Fibroblast of lung (primary cell): Measurements from ENCODE around the gene C3orf33. TPM values are rescaled to one million over a fixed set of nuclear protein-coding genes. Genes with fewer than 3 reads are reported as not detected.

ENCODE experiments used
- DNase-seq, 2 donors: peaks; one replicate each; pipeline versions ENCODE4 v3.0.0 to v3.0.0-alpha.2; 2010; ENCODE audit warnings: low read depth in 2 of 2
- H2AFZ ChIP-seq: 2 replicates; pipeline ENCODE4 v1.5.1; 2012; ENCODE audit warnings: low read length, control low read depth, inconsistent platforms
- H3K27ac ChIP-seq: 2 replicates; pipeline ENCODE4 v1.5.1; 2011; ENCODE audit warnings: low read length, control low read depth; ENCODE audit not compliant: insufficient read depth
- H3K27me3 ChIP-seq: 2 replicates; pipeline ENCODE4 v1.5.1; 2011; ENCODE audit warnings: mild to moderate bottlenecking, low read length; ENCODE audit not compliant: control insufficient read depth, insufficient read depth
- H3K36me3 ChIP-seq: 2 replicates; pipeline ENCODE4 v1.5.1; 2011; ENCODE audit warnings: low read length; ENCODE audit not compliant: control insufficient read depth, insufficient read depth
- H3K4me1 ChIP-seq: 2 replicates; pipeline ENCODE4 v1.5.1; 2011; ENCODE audit warnings: low read length; ENCODE audit not compliant: control insufficient read depth, insufficient read depth; ENCODE audit errors: extremely low read depth
- H3K4me2 ChIP-seq: 2 replicates; pipeline ENCODE4 v1.5.1; 2011; ENCODE audit warnings: low read length, control low read depth; ENCODE audit not compliant: insufficient read depth; ENCODE audit errors: extremely low read depth
- H3K4me3 ChIP-seq, 4 experiments: fragments of 200-600 bp in 1 of 4; sonication (generic) in 1 of 4; replicated peaks in 1 of 4; 2 replicates each; pipeline ENCODE4 v1.5.1; 2011 to 2016; ENCODE audit warnings: low read length in 4 of 4, low read depth in 3 of 4, mild to moderate bottlenecking in 3 of 4, control low read depth in 2 of 4, inconsistent platforms in 1 of 4, mixed read lengths in 1 of 4; ENCODE audit not compliant: insufficient read depth in 1 of 4; ENCODE audit errors: control extremely low read depth in 1 of 4
- H3K79me2 ChIP-seq: 2 replicates; pipeline ENCODE4 v1.5.1; 2012; ENCODE audit warnings: mild to moderate bottlenecking, low read length, inconsistent platforms; ENCODE audit not compliant: control insufficient read depth, insufficient read depth
- H3K9ac ChIP-seq: 2 replicates; pipeline ENCODE4 v1.5.1; 2011; ENCODE audit warnings: mild to moderate bottlenecking, low read length, control low read depth; ENCODE audit not compliant: insufficient read depth
- H3K9me3 ChIP-seq: 2 replicates; pipeline ENCODE4 v1.5.1; 2012; ENCODE audit warnings: low read depth, low read length; ENCODE audit not compliant: control insufficient read depth, insufficient read depth
- H4K20me1 ChIP-seq: 2 replicates; pipeline ENCODE4 v1.5.1; 2011; ENCODE audit warnings: low read length; ENCODE audit not compliant: control insufficient read depth, insufficient read depth; ENCODE audit errors: extremely low read depth
- EZH2 ChIP-seq: IDR thresholded peaks from 2 replicates; pipeline ENCODE4 v1.5.1; 2012; ENCODE audit warnings: low read length, control low read depth, mild to moderate bottlenecking; ENCODE audit errors: missing control alignments
- polyA plus RNA-seq, 2 donors: library from polyadenylated mRNA; depleted of rRNA in 1 of 2; stranded (reverse) in 1 of 2; unstranded in 1 of 2; fragments of >200 nt; gene quantifications; 2 replicates each; pipeline ENCODE4 v1.2.1, GENCODE V29; 2011 to 2012; ENCODE audit warnings: missing spikeins in 1 of 2
- total RNA-seq: library from RNA; depleted of rRNA; stranded (reverse); fragments of >200 nt; gene quantifications from 2 replicates; pipeline ENCODE4 v1.2.1, GENCODE V29; 2014
- TF ChIP-seq, protein P1 (sequence below), 2 donors: IDR thresholded peaks in 1 of 2; conservative IDR thresholded peaks in 1 of 2; 1 replicate in 1 of 2; 2 replicates in 1 of 2; pipeline ENCODE4 v1.5.1; 2011 to 2012; ENCODE audit warnings: low read length in 2 of 2, control low read depth in 1 of 2, inconsistent platforms in 1 of 2, low read depth in 1 of 2, mild to moderate bottlenecking in 1 of 2

Gene C3orf33
- total and polyA plus RNA-seq, 2 donors (not counting 1 experiment from before 2014, with no cell fraction given): 3.3 to 3.6 TPM

DNA sequence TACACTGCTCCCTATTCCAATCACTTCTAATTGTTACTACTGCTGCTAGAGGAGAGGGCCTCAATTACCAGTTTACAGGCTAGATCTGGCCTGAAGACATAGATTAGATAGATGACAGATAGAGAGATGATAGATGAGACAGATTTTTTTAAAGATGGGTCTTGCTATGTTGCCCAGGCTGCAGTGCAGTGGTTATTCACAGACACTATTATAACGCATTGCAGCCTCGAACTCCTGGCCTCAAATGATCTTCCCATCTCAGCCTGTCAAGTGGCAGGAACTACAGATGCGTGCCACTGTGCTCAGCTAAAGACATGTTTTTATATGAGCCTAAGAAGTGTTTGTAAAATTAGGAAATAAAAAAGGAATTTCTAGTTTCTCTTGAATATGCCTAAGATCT is 41.9 kb upstream of the C3orf33 start:
- Histone ChIP-seq H3K27me3 (no peaks in the 10 kb centered on the region), H2AFZ (no peak overlapping the region), H3K4me2 (no peak overlapping the region)

DNA sequence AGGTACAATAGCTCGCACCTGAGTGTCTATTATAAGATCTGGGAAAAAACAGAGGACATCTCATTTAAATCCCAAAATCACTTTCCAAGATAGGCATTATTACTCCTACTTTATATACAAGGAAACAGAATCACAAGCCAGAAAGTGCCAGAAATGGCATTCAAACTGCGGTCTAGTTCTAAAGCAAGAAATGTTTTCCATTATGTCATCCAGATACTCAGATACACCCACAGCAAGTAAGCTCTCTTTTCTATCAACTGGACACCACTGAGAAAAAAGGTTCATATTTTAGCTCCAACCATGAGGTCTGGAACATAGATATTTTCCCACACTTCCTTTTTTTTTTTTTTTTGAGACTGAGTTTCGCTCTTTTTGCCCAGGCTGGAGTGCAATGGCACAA is 40.0 kb upstream of the C3orf33 start:
- no peaks in the 10 kb centered on the region for H4K20me1 ChIP-seq
- no peak overlapping the region for H3K4me2 ChIP-seq
- no peak overlapping the region for H3K4me3 ChIP-seq
- H3K9ac ChIP-seq: no peak overlapping the region
- DNase-seq: peak in 1 of 2 donors; percentile 60
- no peaks in the 10 kb centered on the region for H3K36me3 ChIP-seq
- peaks cover 26% of the 10 kb centered on the region for H3K79me2 ChIP-seq
- H3K27me3 ChIP-seq: no peaks in the 10 kb centered on the region
- no peak overlapping the region for H3K27ac ChIP-seq
- no peaks in the 10 kb centered on the region for H3K9me3 ChIP-seq
- no peak for TF ChIP-seq EZH2
- TF ChIP-seq, protein P1, sequence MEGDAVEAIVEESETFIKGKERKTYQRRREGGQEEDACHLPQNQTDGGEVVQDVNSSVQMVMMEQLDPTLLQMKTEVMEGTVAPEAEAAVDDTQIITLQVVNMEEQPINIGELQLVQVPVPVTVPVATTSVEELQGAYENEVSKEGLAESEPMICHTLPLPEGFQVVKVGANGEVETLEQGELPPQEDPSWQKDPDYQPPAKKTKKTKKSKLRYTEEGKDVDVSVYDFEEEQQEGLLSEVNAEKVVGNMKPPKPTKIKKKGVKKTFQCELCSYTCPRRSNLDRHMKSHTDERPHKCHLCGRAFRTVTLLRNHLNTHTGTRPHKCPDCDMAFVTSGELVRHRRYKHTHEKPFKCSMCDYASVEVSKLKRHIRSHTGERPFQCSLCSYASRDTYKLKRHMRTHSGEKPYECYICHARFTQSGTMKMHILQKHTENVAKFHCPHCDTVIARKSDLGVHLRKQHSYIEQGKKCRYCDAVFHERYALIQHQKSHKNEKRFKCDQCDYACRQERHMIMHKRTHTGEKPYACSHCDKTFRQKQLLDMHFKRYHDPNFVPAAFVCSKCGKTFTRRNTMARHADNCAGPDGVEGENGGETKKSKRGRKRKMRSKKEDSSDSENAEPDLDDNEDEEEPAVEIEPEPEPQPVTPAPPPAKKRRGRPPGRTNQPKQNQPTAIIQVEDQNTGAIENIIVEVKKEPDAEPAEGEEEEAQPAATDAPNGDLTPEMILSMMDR (conservative IDR thresholded peaks at IDR 0.05 in 1 of 2, IDR thresholded peaks at IDR 0.05 in 1 of 2; ENCODE audit: low read depth in 1 of 2, low read length in 2 of 2): no peak
- no peak overlapping the region for H2AFZ ChIP-seq
- no peaks in the 10 kb centered on the region for H3K4me1 ChIP-seq

More for the DNA sequence above, 41.9 kb upstream of the C3orf33 start:
- H3K36me3 ChIP-seq: no peaks in the 10 kb centered on the region
- no peaks in the 10 kb centered on the region for H3K4me1 ChIP-seq
- H3K4me3 ChIP-seq: no peak overlapping the region
- DNase-seq: no peak
- H3K27ac ChIP-seq: no peak overlapping the region
- no peaks in the 10 kb centered on the region for H3K9me3 ChIP-seq
- no peaks in the 10 kb centered on the region for H4K20me1 ChIP-seq
- H3K9ac ChIP-seq: no peak overlapping the region
- TF ChIP-seq, protein P1 (conservative IDR thresholded peaks at IDR 0.05 in 1 of 2, IDR thresholded peaks at IDR 0.05 in 1 of 2; ENCODE audit: low read depth in 1 of 2, low read length in 2 of 2): no peak
- no peak for TF ChIP-seq EZH2
- H3K79me2 ChIP-seq: peaks cover 44% of the 10 kb centered on the region

DNA sequence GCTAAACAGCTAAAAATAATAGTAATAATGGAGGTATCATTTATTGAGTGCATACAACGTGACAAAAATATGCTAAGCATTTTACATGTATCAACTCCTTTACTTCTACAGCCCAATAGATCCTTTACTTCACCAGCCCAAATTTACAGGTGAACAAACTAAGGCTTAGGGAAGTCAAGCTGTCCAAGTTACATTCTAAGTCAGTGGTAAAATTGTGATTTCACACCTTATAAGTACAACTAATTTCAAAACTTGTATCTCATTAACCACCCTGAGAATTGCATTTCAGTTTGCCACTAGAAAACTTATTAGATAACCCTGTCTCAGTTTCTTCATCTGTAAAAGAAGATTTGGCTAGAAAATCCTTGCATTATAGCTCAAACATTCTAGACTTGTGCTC is 37.5 kb upstream of the C3orf33 start:
- Histone ChIP-seq H3K4me2 (no peak overlapping the region), H4K20me1 (no peaks in the 10 kb centered on the region), H2AFZ (no peak overlapping the region), H3K27me3 (no peaks in the 10 kb centered on the region), H3K9me3 (no peaks in the 10 kb centered on the region), H3K4me1 (no peaks in the 10 kb centered on the region), H3K9ac (no peak overlapping the region), H3K79me2 (peaks cover 14% of the 10 kb centered on the region), H3K4me3 (no peak overlapping the region), H3K36me3 (no peaks in the 10 kb centered on the region), H3K27ac (no peak overlapping the region)
- DNase-seq: no peak
- no peak for TF ChIP-seq EZH2
- TF ChIP-seq, protein P1 (conservative IDR thresholded peaks at IDR 0.05 in 1 of 2, IDR thresholded peaks at IDR 0.05 in 1 of 2; ENCODE audit: low read depth in 1 of 2, low read length in 2 of 2): no peak
